Left kidney (tissue), 8 donors: ENCODE measurements around the gene TOX2. TPM values are rescaled to one million over a fixed set of nuclear protein-coding genes. Genes with fewer than 3 reads are reported as not detected.

Experiments used
- DNase-seq: peaks from one replicate; pipeline ENCODE4 v3.0.0-alpha.2; 2013
- long read RNA-seq, 8 donors: transcript quantifications; one replicate each; lab custom pipeline, GENCODE V29; 2026
- polyA plus RNA-seq: library from polyadenylated mRNA; unstranded; fragments of 120-200 nt; gene quantifications from one replicate; pipeline ENCODE4 v1.2.1, GENCODE V29; 2013; ENCODE audit not compliant: insufficient read length

Gene TOX2
- polyA plus RNA-seq, result 3.7 TPM
- long read RNA-seq, donor 1, result 0 reads
- long read RNA-seq, donor 2, result 0 reads
- long read RNA-seq, donor 3, partial matches to known transcripts, result 0 of 1 reads
- long read RNA-seq, donor 3, other reads (novel, unspliced or antisense), result 0 of 1 reads
- long read RNA-seq, donor 4, result 0 reads
- long read RNA-seq, donor 5, result 0 reads
- long read RNA-seq, donor 6, result 0 reads
- long read RNA-seq, donor 7, result 0 reads
- long read RNA-seq, donor 8, result 0 reads

GRCh38 chr20:43914311-43915210, at the start of gene TOX2:
TSS of gene TOX2 (plus strand) at chr20:43914852. CDS start at chr20:43914892, 40 bp downstream.
- no peak for DNase-seq

- DNase-seq, result no peak
Measured at GRCh38 chr20:43868091-43868490, 46.6 kb upstream of the TOX2 start.

- DNase-seq, result no peak
Measured at GRCh38 chr20:43870484-43870883, 44.2 kb upstream of the TOX2 start.

- no peak for DNase-seq
Measured at GRCh38 chr20:43878776-43879175, 35.9 kb upstream of the TOX2 start.

- DNase-seq, result no peak
Measured at GRCh38 chr20:43893930-43894329, 20.7 kb upstream of the TOX2 start.

GRCh38 chr20:43894491-43894890, 20.2 kb upstream of the TOX2 start:
- DNase-seq, result no peak

- no peak for DNase-seq
Measured at GRCh38 chr20:43895235-43895634, 19.4 kb upstream of the TOX2 start.

- DNase-seq, result no peak
Measured at GRCh38 chr20:43899274-43900120, 15.2 kb upstream of the TOX2 start.

GRCh38 chr20:43900121-43900466, 14.6 kb upstream of the TOX2 start:
- DNase-seq, result no peak

- no peak for DNase-seq
Measured at GRCh38 chr20:43900496-43900895, 14.2 kb upstream of the TOX2 start.

GRCh38 chr20:43901296-43901695, 13.4 kb upstream of the TOX2 start:
- no peak for DNase-seq

GRCh38 chr20:43903953-43904826, 10.5 kb upstream of the TOX2 start:
- no peak for DNase-seq

- no peak for DNase-seq
Measured at GRCh38 chr20:43904827-43905177, 9.8 kb upstream of the TOX2 start.

- no peak for DNase-seq
Measured at GRCh38 chr20:43906505-43907034, 8.1 kb upstream of the TOX2 start.

GRCh38 chr20:43909211-43909610, 5.4 kb upstream of the TOX2 start:
- DNase-seq, result no peak

- no peak for DNase-seq
Measured at GRCh38 chr20:43909720-43910119, 4.9 kb upstream of the TOX2 start.

GRCh38 chr20:43910564-43910963, 4.1 kb upstream of the TOX2 start:
- DNase-seq, result no peak

- no peak for DNase-seq
Measured at GRCh38 chr20:43911066-43911465, 3.6 kb upstream of the TOX2 start.

- DNase-seq, result no peak
Measured at GRCh38 chr20:43913291-43914025, 1.2 kb upstream of the TOX2 start.

GRCh38 chr20:43915211-43916072, 790 bp downstream of the TOX2 start:
- DNase-seq, result no peak
